HL-60 (cell line): ENCODE results near the gene GAL3ST2.

ENCODE experiments used
- CTCF ChIP-seq: IDR thresholded peaks from one replicate; pipeline ENCODE4 v1.5.1; 2011; ENCODE audit warnings: low read length, control low read depth, inconsistent platforms; ENCODE audit not compliant: insufficient read depth
- GABPA ChIP-seq: IDR thresholded peaks from 2 replicates; pipeline ENCODE4 v1.6.1; 2012; ENCODE audit warnings: low read depth
- TF ChIP-seq, protein P1 (sequence below): IDR thresholded peaks from 2 replicates; pipeline ENCODE4 v1.6.1; 2012; ENCODE audit warnings: low read depth; ENCODE audit not compliant: insufficient replicate concordance

- no peak for TF ChIP-seq CTCF
- TF ChIP-seq, protein P1, sequence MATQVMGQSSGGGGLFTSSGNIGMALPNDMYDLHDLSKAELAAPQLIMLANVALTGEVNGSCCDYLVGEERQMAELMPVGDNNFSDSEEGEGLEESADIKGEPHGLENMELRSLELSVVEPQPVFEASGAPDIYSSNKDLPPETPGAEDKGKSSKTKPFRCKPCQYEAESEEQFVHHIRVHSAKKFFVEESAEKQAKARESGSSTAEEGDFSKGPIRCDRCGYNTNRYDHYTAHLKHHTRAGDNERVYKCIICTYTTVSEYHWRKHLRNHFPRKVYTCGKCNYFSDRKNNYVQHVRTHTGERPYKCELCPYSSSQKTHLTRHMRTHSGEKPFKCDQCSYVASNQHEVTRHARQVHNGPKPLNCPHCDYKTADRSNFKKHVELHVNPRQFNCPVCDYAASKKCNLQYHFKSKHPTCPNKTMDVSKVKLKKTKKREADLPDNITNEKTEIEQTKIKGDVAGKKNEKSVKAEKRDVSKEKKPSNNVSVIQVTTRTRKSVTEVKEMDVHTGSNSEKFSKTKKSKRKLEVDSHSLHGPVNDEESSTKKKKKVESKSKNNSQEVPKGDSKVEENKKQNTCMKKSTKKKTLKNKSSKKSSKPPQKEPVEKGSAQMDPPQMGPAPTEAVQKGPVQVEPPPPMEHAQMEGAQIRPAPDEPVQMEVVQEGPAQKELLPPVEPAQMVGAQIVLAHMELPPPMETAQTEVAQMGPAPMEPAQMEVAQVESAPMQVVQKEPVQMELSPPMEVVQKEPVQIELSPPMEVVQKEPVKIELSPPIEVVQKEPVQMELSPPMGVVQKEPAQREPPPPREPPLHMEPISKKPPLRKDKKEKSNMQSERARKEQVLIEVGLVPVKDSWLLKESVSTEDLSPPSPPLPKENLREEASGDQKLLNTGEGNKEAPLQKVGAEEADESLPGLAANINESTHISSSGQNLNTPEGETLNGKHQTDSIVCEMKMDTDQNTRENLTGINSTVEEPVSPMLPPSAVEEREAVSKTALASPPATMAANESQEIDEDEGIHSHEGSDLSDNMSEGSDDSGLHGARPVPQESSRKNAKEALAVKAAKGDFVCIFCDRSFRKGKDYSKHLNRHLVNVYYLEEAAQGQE = no peak
- TF ChIP-seq GABPA = no peak
Observed at GRCh38 chr2:241799522-241800197, 23.0 kb downstream of the GAL3ST2 start.
